Chondrocyte (in vitro differentiated cells): ENCODE measurements around the gene TRIM10. TPM values are rescaled to one million over a fixed set of nuclear protein-coding genes. Genes with fewer than 3 reads are reported as not detected.

Experiments used
- DNase-seq: peaks from one replicate; pipeline ENCODE4 v3.0.0; 2021; ENCODE audit warnings: mixed read lengths, low spot score
- H3K27ac Mint-ChIP-seq: one replicate; pipeline ENCODE4 v1.8.0; 2021; ENCODE audit warnings: mild to moderate bottlenecking, moderate library complexity, mixed read lengths; ENCODE audit not compliant: unreplicated experiment
- H3K27me3 Mint-ChIP-seq: 2 replicates; pipeline ENCODE4 v1.8.0; 2021; ENCODE audit warnings: low read depth, mixed read lengths
- H3K36me3 Mint-ChIP-seq: 2 replicates; pipeline ENCODE4 v1.8.0; 2021; ENCODE audit warnings: low read depth, mixed read lengths
- H3K4me1 Mint-ChIP-seq: 2 replicates; pipeline ENCODE4 v1.8.0; 2021; ENCODE audit warnings: low read depth, mild to moderate bottlenecking, mixed read lengths
- H3K4me3 Mint-ChIP-seq: one replicate; pipeline ENCODE4 v1.8.0; 2021; ENCODE audit warnings: mild to moderate bottlenecking, moderate library complexity, mixed read lengths; ENCODE audit not compliant: unreplicated experiment
- H3K9me3 Mint-ChIP-seq: 2 replicates; pipeline ENCODE4 v1.8.0; 2021; ENCODE audit warnings: low read depth, mixed read lengths
- total RNA-seq: library from RNA; stranded (reverse); gene quantifications from 3 replicates; pipeline ENCODE4 v1.2.1, GENCODE V29; 2021
- TF ChIP-seq, protein P1 (sequence below): fragments of 200-600 bp; sonication (generic); IDR thresholded peaks from 2 replicates; pipeline ENCODE4 v1.5.0; 2021; ENCODE audit warnings: antibody characterized with exemption, mild to moderate bottlenecking, moderate library complexity

TRIM10 gene
- total RNA-seq, 1 donor from 2014 or later = not detected

DNA sequence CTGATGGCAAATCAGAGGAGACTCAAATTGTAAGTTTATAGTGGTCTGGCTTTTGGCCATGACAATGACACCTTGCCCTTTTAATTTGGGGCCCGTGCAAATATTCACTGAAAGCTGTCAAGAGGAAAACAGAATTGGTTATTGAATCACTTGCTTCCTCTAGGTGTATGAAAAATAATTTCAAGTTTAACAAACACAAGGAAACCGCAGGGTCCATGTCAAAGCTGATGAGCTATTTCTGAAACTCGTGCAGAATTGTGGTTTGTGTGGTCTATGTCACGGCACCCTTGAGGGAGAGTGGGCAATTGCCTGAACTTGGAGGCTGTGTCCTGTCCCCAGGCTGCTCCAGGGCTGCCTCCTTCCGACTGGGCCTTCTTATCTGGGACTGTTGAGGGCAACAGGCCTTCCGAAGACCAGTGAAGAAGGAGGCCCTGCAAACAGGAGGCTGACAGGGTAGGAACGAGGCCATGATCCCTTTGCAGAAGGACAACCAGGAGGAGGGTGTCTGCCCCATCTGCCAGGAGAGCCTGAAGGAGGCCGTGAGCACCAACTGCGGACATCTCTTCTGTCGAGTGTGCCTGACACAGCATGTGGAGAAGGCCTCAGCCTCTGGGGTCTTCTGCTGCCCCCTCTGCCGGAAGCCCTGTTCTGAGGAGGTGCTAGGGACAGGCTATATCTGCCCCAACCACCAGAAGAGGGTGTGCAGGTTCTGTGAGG is 24.3 kb downstream of the TRIM10 start:
- peaks cover 2% of the 10 kb centered on the region for H3K36me3 Mint-ChIP-seq
- H3K4me3 Mint-ChIP-seq = no peak overlapping the region
- no peaks in the 10 kb centered on the region for H3K9me3 Mint-ChIP-seq
- H3K27me3 Mint-ChIP-seq = peaks cover 48% of the 10 kb centered on the region
- TF ChIP-seq, protein P1, sequence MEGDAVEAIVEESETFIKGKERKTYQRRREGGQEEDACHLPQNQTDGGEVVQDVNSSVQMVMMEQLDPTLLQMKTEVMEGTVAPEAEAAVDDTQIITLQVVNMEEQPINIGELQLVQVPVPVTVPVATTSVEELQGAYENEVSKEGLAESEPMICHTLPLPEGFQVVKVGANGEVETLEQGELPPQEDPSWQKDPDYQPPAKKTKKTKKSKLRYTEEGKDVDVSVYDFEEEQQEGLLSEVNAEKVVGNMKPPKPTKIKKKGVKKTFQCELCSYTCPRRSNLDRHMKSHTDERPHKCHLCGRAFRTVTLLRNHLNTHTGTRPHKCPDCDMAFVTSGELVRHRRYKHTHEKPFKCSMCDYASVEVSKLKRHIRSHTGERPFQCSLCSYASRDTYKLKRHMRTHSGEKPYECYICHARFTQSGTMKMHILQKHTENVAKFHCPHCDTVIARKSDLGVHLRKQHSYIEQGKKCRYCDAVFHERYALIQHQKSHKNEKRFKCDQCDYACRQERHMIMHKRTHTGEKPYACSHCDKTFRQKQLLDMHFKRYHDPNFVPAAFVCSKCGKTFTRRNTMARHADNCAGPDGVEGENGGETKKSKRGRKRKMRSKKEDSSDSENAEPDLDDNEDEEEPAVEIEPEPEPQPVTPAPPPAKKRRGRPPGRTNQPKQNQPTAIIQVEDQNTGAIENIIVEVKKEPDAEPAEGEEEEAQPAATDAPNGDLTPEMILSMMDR = no peak
- H3K4me1 Mint-ChIP-seq = no peaks in the 10 kb centered on the region
- H3K27ac Mint-ChIP-seq = no peak overlapping the region
- DNase-seq = no peak

DNA sequence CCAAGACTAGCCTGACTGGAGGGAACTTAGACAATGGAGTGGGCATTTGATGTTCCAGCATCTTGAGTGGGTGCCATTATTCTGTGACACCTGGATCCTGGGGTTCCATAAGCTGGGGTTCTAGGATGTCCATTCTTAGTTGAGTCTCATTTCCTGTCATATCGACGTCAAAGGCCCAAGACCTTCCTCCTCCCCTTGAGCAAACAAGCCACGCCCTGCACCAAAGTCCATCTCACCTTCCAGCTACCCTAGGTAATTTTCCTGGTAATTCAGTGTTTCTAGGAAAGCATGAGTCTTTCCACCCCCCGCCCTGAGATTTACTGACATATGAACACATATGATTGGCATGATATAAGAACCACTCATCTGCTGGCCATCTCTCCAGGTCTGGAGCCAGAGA is 25.3 kb downstream of the TRIM10 start, which contains the start of gene TRIM40:
Gene TRIM40, plus strand, starts transcription at position 384 of the 400 bp plus-strand sequence. CDS start 897 bp downstream, outside the sequence.
- peaks cover 48% of the 10 kb centered on the region for H3K27me3 Mint-ChIP-seq
- H3K4me1 Mint-ChIP-seq = peaks cover 4% of the 10 kb centered on the region
- H3K4me3 Mint-ChIP-seq = no peak within 1 kb of the TSS
- H3K9me3 Mint-ChIP-seq = no peaks in the 10 kb centered on the region
- DNase-seq = no peak
- TF ChIP-seq, protein P1 = no peak
- H3K36me3 Mint-ChIP-seq = peaks cover 2% of the 10 kb centered on the region
- H3K27ac Mint-ChIP-seq = no peak within 1 kb of the TSS

DNA sequence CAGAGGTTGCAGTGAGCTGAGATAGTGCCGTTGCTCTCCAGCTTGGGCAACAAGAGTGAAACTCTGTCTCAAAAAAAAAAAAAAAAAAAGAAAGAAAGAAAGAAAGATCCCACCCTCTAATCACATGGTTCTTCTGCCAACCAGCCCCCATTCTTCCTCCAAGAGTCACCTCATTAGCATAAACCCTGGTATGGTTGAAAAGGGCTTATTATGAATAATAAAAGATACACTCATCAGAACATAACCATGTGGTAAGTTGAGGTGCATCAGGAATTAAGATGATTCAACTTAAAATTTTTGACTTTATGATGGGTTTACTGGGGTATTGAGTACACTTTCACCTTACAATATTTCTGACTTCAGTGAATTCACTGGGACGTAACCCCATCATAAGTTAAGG is 25.9 kb downstream of the TRIM10 start:
- Mint-ChIP-seq H3K36me3 (peaks cover 2% of the 10 kb centered on the region), H3K4me1 (peaks cover 6% of the 10 kb centered on the region)

DNA sequence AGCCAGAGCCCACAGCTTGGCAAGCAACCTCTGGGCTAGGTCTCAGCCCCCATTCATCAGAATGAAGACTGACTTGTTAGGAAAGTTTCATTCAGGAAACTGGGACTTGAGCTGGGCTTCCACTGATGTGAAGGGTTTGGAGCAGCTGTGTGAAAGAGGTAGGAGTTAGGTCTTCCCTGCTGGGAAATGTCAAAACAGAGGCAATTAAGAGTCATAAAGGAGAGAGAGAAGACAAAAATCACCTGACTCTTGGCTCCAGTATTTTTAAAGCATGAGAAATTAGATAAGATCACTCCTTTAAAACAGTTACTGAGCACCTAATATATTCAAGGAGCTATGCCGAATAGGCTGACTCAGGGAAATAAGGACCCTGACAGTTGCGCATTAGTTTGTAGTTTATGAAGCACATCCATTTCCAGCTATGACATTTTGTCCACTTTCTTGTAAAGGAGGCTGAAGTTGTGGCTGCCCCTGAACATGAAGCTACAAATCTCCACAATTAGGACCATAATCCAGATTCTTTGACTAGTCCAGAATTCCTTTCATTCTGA is 29.0 kb downstream of the TRIM10 start:
- DNase-seq = no peak
- no peak overlapping the region for H3K27ac Mint-ChIP-seq
- H3K9me3 Mint-ChIP-seq = no peaks in the 10 kb centered on the region
- H3K4me3 Mint-ChIP-seq = no peak overlapping the region
- peaks cover 2% of the 10 kb centered on the region for H3K36me3 Mint-ChIP-seq
- peaks cover 16% of the 10 kb centered on the region for H3K4me1 Mint-ChIP-seq
- H3K27me3 Mint-ChIP-seq = peaks cover 63% of the 10 kb centered on the region
- TF ChIP-seq, protein P1 = no peak

More for the DNA sequence above, 25.9 kb downstream of the TRIM10 start:
- TF ChIP-seq, protein P1 = no peak
- Mint-ChIP-seq H3K9me3 (no peaks in the 10 kb centered on the region), H3K4me3 (no peak overlapping the region), H3K27ac (no peak overlapping the region), H3K27me3 (peaks cover 53% of the 10 kb centered on the region)
- no peak for DNase-seq

DNA sequence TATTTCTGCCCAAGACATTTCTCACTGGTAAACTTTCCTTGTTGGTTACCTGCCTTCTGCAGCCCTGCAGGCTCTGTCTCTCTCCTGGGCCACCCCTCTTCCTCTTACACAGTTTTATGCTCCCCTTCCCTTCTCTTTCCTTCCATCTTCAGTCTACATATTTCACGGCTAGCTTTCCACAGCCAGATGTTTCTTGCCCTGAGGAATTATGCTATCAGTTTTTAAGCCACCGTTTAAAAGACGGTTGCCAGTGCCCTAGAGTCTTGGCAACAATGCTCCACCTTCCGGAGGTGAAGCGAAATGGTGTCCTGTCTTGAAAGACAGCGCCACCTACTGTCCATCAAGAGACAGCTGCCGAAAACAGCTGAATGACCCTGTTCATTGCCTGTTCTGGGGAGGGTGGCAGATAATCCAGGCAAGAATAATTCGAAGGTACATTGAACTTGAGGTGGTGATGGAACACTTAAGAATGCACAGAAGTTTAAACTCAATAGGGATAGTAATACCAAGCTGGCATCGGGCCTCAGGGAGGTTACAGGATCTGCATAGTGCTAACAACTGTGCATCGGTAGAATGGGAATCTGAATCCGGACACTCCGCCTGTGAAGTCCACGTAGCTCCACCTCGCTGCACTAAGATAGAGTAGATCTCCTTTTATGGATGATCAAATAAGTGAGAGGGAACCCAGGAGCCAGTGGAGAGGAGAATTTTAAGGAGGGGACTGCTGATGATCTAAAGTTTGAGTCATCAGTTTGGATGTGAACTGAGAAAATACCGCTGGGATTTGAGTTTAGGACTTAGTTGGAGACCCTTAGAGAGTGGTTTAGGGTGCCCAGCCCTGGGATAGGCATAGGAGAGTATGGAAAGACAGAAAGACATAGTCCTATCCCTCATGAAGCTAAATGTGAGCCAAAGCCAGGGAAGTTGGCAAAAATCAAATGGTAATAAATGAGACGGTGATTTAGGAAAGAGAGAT is 29.8 kb downstream of the TRIM10 start:
- TF ChIP-seq, protein P1 = peak; percentile 100
- Mint-ChIP-seq H3K27me3 (peaks cover 66% of the 10 kb centered on the region), H3K9me3 (no peaks in the 10 kb centered on the region), H3K36me3 (peaks cover 2% of the 10 kb centered on the region), H3K4me3 (no peak overlapping the region), H3K4me1 (peaks cover 16% of the 10 kb centered on the region), H3K27ac (peak overlapping the region; percentile 1)
- no peak for DNase-seq
